Stimulated activated CD4-positive, alpha-beta T cell treated with anti-CD3 and anti-CD28 coated beads, Interleukin-1b, Interleukin-23, amount 100 ng/mL, for 1 hour (primary cell): ENCODE results near the gene C4BPA.

Experiments
- DNase-seq, 2 donors: peaks; one replicate each; pipeline ENCODE4 v3.0.0-alpha.2; 2020; ENCODE audit warnings: low read depth in 2 of 2

Gene C4BPA

GRCh38 chr1:207077012-207077411, 27.0 kb upstream of the C4BPA start:
- DNase-seq: no peak

GRCh38 chr1:207077470-207078377, 26.3 kb upstream of the C4BPA start:
- peak; percentile 25 to 39 for DNase-seq

GRCh38 chr1:207078578-207079132, 25.4 kb upstream of the C4BPA start:
- no peak for DNase-seq

GRCh38 chr1:207079706-207080241, 24.3 kb upstream of the C4BPA start:
- no peak for DNase-seq

GRCh38 chr1:207081088-207081487, 22.9 kb upstream of the C4BPA start:
- no peak for DNase-seq

DNA sequence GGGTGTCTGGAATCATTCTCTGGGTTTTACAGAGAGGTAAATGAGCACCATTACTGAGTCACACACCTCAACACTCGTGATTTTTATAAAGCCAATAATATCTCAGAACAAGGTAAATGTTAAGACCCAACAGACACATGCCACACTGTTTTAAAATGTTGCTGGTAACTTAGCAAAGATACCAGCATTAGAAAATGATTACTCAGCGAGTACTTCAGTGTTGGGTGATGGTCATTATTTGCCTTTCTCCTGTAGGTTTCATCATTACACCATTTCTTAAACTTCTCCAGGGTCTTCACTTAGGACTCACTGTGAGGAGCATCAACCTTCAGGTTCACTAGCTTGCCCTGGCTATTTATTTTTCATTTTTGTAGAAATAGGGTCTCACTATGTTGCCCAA, 22.2 kb upstream of the C4BPA start:
- DNase-seq: no peak

- DNase-seq: no peak
These were observed 19.8 kb upstream of the C4BPA start for GRCh38 chr1:207084232-207084631.

DNA sequence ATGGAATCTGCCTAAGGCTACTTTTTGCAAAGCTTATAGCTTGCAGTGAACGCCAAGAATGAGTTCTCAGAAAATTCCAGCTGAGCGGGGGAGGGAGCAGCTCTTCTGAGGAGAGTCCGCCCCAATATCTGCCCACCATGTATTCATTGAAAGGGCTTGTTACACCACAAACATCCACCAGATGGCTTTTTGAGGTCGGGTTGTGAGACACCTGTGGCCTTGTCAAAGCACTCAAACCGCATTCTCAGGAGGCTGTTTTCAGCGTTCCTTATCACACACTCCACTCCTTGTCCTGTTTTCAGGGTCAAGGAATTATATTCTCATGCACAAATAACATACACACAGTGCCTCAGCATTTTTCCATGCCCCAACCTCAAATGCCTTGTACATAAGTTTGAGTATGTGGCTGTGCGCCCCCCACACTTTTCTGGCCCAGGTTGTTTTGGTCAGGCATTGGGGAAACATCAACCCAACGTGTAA, 19.3 kb upstream of the C4BPA start:
- peak; percentile 4 to 16 for DNase-seq

- no peak for DNase-seq
These were observed 18.1 kb upstream of the C4BPA start for GRCh38 chr1:207085887-207086286.

- no peak for DNase-seq
These were observed 15.9 kb upstream of the C4BPA start for GRCh38 chr1:207088161-207088560.

GRCh38 chr1:207088701-207089626, 15.1 kb upstream of the C4BPA start, which contains the start of gene C4BPB:
Gene C4BPB, plus strand, starts transcription at chr1:207088860. Its CDS starts 672 bp downstream, at chr1:207089532.
- DNase-seq: no peak

DNA sequence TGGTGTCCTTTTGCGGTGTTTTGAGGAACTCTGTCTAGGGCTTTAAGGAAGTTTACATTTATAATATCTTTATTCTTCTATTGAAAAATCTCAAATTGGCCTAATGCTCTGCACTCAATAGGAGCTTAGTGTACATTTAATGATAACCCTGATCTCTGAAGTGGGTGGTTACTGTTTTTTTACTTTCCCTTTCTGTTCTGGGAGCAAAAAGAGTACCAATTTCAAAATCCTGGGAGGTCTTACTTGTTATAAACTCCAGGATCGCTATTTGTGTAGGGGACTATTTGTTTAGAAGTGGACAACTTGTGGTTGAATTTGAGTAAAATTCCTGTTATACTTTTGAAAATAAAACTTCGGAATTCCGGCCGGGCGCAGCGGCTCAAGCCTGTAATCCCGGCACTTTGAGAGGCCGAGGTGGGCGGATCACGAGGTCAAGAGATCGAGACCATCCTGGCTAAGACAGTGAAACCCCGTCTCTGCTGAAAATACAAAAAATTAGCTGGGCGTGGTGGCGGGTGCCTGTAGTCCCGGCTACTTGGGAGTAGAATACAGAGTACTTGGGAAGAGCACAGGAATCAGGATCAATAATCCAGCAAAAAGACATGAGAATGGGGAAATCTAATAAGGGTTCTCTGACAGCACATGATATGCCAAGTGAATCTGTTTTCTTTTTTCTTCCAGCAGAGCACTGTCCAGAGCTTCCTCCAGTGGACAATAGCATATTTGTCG, 14.2 kb upstream of the C4BPA start:
- no peak for DNase-seq

DNA sequence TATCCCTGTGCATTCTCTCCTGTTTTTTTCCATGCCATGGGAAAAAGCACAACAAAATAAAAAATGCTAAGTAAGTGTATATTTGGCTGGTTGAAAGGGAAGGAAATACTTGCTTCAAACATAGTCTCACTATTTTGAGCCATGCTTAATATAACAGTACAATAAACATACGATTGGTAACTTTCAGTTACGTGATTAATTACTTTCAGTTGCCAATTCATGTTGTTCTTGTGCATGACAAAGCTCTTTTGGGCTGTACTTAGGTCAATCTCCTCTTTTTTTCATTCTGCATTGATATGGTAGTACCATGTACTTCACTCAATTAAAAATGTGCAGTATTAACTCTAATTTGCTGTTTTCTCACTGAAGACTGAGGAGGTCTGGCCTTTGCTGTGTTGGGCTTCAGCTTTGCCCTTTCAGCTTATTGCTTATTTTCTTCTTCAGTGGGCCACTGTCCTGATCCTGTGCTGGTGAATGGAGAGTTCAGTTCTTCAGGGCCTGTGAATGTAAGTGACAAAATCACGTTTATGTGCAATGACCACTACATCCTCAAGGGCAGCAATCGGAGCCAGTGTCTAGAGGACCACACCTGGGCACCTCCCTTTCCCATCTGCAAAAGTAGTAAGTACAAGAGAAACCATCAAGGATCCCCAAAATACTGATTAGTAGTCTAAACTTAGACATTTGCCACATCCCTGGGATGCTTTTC, 12.7 kb upstream of the C4BPA start:
- no peak for DNase-seq

GRCh38 chr1:207093944-207094343, 10.1 kb upstream of the C4BPA start:
- DNase-seq: no peak

GRCh38 chr1:207097871-207098324, 6.1 kb upstream of the C4BPA start:
- no peak for DNase-seq

- DNase-seq: no peak
These were observed 2.3 kb upstream of the C4BPA start for GRCh38 chr1:207101720-207102119.

GRCh38 chr1:207102146-207102545, 1.9 kb upstream of the C4BPA start:
- DNase-seq: no peak

DNA sequence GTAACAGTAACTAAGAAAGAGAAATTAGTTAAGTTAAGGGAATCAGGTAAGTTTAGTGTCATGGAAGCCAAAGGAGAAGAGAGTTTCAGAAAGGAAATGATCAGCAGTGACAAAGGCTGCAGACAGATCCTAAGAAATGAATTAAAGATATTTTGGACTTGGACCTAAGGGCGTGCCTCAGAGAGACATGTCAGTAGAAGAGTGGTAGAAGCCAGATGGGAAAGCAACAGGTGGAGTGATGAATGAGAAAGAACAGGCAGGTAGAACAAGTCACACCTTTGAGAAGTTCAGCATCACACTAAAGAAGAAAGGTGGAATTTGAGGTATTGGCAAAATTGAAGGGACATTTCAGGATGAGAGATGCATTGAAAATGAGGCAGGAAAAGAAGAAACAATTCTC, 1.4 kb upstream of the C4BPA start:
- DNase-seq: no peak

- no peak for DNase-seq
These were observed 5.0 kb downstream of the C4BPA start for GRCh38 chr1:207109004-207109403.

DNA sequence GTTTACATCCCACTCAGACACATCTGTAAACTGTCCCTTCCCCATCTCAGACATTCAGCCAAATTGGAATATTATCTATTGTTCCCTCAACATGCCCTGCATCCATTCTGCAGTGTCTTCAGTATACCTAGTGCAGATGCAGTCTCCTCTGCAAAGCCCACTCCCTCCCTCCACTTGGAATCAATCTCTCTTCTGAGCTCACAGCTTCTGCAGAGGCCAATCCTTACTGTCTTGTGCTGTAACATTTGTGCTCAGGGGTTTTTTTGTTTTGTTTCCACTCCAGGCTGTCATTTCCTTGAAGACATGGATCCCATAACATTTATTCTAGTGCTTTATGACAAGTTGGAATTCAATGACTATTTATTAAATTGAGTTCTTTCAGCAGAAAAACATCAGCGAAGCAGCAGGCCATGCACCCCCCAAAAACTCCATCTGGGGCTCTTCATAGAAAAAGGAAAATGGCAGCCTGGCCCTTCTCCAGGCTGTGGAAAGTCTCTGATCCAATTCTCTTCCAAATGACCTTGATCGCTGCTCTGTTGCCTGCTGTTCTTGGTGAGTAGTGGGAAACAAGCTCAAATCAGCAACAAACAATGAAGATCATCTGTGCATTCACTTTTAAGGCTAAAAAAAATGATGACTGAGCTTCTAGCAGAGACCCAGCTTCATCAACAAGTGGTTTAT, 8.7 kb downstream of the C4BPA start:
- DNase-seq: no peak
